ENCODE results near the gene TMEM109.

TMEM109 gene

GRCh38 chr11:60924906-60925853 is 11.2 kb downstream of the TMEM109 start:
- no peak for DNase-seq
- no peaks in the 10 kb centered on the region for H3K27me3 ChIP-seq
- H3K9me3 ChIP-seq: no peaks in the 10 kb centered on the region
- peaks cover 14% of the 10 kb centered on the region for H3K36me3 ChIP-seq
- no peak for TF ChIP-seq CTCF (IDR thresholded peaks at IDR 0.05; ENCODE audit: low read depth, low read length)
- H3K4me1 ChIP-seq: peaks cover 3% of the 10 kb centered on the region; the same call in 1 of the 2 replicates
- peak overlapping the region; percentile 70 for H3K4me3 ChIP-seq (ENCODE audit: low read depth, low read length)

GRCh38 chr11:60925868-60926267 is 11.9 kb downstream of the TMEM109 start:
- DNase-seq: no peak
- peaks cover 3% of the 10 kb centered on the region; the same call in 1 of the 2 replicates for H3K4me1 ChIP-seq
- H3K36me3 ChIP-seq: peaks cover 14% of the 10 kb centered on the region
- no peak for TF ChIP-seq CTCF (IDR thresholded peaks at IDR 0.05; ENCODE audit: low read depth, low read length)
- H3K4me3 ChIP-seq (ENCODE audit: low read depth, low read length): peak overlapping the region; percentile 70; the same call in 1 of the 2 replicates
- H3K27me3 ChIP-seq: no peaks in the 10 kb centered on the region
- no peaks in the 10 kb centered on the region for H3K9me3 ChIP-seq

GRCh38 chr11:60926500-60926899 is 12.5 kb downstream of the TMEM109 start:
- no peaks in the 10 kb centered on the region for H3K9me3 ChIP-seq
- no peak overlapping the region for H3K4me3 ChIP-seq (ENCODE audit: low read depth, low read length)
- no peak for TF ChIP-seq CTCF (IDR thresholded peaks at IDR 0.05; ENCODE audit: low read depth, low read length)
- peaks cover 17% of the 10 kb centered on the region for H3K36me3 ChIP-seq
- H3K27me3 ChIP-seq: no peaks in the 10 kb centered on the region
- no peak for DNase-seq
- peaks cover 3% of the 10 kb centered on the region; the same call in 1 of the 2 replicates for H3K4me1 ChIP-seq

- Histone ChIP-seq H3K27me3 (no peaks in the 10 kb centered on the region), H3K9me3 (no peaks in the 10 kb centered on the region), H3K4me1 (peaks cover 3% of the 10 kb centered on the region; the same call in 1 of the 2 replicates), H3K4me3 (ENCODE audit: low read depth, low read length) (no peak overlapping the region), H3K36me3 (peaks cover 14% of the 10 kb centered on the region)
- no peak for DNase-seq
- TF ChIP-seq CTCF (IDR thresholded peaks at IDR 0.05; ENCODE audit: low read depth, low read length): no peak
Measured at GRCh38 chr11:60927061-60927592, 13.2 kb downstream of the TMEM109 start.

GRCh38 chr11:60927600-60927999 is 13.6 kb downstream of the TMEM109 start:
- no peak for DNase-seq
- Histone ChIP-seq H3K4me1 (peaks cover 3% of the 10 kb centered on the region; the same call in 1 of the 2 replicates), H3K4me3 (ENCODE audit: low read depth, low read length) (no peak overlapping the region), H3K9me3 (no peaks in the 10 kb centered on the region), H3K36me3 (peaks cover 14% of the 10 kb centered on the region), H3K27me3 (no peaks in the 10 kb centered on the region)
- TF ChIP-seq CTCF (IDR thresholded peaks at IDR 0.05; ENCODE audit: low read depth, low read length): no peak
